Measurements from ENCODE around the gene COA1.
"Not testable (repeated sequence)": the region's sequence is repeated elsewhere in the genome, so short reads cannot be mapped to it uniquely, and the experiment has no call there.

DNA sequence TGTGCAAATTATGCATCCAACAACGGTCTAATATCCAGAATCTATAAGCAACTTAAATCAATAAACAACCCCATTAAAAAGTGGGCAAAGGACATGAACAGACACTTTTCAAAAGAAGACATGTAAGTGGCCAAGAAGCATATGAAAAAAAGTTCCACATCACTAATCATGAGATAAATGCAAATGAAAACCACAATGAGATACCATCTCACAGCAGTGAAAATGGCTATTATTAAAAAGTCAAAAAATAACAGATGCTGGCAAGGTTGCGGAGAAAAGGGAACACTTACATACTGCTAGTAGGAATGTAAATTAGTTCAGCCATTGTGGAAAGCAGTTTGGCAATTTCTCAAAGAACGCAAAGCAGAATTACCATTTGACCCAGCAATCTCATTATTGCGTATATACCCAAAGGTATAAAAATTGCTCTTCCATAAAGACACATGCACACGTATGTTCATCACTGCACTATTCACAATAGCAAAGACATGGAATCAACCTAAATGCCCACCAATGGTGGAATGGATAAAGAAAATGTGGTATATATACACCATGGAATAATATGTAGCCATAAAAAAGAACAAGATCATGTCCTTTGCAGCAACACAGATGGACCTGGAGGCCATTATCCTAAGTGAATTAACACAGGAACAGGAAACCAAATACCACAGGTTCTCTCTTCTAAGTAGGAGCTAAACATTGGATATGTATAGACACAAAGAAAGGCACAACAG is 55.9 kb downstream of the COA1 start:
- not testable (repeated sequence) for TF ChIP-seq RARB (CRISPR knock-in tag; IDR thresholded peaks at IDR 0.05); TOX (CRISPR knock-in tag; IDR thresholded peaks at IDR 0.05; ENCODE audit: borderline replicate concordance); ARNTL (CRISPR knock-in tag; IDR thresholded peaks at IDR 0.05; ENCODE audit: borderline replicate concordance, low read depth)
- TF ChIP-seq, protein P1, sequence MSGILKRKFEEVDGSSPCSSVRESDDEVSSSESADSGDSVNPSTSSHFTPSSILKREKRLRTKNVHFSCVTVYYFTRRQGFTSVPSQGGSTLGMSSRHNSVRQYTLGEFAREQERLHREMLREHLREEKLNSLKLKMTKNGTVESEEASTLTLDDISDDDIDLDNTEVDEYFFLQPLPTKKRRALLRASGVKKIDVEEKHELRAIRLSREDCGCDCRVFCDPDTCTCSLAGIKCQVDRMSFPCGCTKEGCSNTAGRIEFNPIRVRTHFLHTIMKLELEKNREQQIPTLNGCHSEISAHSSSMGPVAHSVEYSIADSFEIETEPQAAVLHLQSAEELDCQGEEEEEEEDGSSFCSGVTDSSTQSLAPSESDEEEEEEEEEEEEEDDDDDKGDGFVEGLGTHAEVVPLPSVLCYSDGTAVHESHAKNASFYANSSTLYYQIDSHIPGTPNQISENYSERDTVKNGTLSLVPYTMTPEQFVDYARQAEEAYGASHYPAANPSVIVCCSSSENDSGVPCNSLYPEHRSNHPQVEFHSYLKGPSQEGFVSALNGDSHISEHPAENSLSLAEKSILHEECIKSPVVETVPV (CRISPR knock-in tag; IDR thresholded peaks at IDR 0.05): not testable (repeated sequence)
- TF ChIP-seq, protein P2, sequence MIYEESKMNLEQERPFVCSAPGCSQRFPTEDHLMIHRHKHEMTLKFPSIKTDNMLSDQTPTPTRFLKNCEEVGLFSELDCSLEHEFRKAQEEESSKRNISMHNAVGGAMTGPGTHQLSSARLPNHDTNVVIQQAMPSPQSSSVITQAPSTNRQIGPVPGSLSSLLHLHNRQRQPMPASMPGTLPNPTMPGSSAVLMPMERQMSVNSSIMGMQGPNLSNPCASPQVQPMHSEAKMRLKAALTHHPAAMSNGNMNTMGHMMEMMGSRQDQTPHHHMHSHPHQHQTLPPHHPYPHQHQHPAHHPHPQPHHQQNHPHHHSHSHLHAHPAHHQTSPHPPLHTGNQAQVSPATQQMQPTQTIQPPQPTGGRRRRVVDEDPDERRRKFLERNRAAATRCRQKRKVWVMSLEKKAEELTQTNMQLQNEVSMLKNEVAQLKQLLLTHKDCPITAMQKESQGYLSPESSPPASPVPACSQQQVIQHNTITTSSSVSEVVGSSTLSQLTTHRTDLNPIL (CRISPR knock-in tag; IDR thresholded peaks at IDR 0.05; ENCODE audit: low read depth): not testable (repeated sequence)

All from SK-N-SH treated with all-trans-retinoic acid at 6 μM for 48 hours (cell line).